ENCODE results near the gene MAL.

Gene MAL

DNA sequence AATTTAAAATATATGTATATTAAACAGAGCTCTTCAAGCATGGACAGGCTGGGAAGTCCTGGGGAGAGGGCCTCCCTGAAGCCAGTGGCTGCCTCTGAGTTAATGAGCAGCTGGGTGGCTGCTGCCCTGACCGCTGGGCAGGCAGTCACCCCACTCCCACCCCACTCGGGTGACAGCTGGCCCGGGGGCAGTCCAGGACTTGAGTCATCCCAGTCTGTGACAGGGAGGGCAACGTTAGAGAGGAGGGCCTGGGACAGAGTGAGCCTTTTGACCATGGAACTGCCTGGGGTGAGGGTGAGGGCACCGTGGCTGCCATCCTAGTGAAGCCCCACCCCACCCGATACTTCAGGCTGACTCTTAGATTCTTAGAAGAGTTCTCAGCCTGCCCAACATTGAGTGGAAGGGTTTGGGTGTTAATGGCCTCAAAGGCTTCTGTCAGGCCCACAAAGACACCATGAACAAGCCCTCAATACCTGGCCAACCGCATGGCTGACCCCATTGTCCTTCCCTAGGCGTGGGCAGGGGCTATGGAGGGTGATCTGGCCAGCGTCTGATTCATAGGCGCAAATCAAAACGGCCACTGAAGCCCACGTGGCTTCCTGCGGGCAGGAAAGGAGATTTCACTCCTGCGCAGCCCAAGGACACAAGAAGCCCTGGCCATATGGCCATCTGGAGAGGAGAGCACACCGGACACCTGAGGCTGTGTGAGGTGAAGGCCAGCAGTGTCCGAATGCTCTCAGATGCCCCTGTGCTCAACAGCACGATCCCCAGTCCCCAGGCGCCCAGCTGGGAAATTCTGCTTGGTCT, 48.6 kb downstream of the MAL start:
- no peaks in the 10 kb centered on the region for H3K36me3 ChIP-seq (ENCODE audit: low read depth)

DNA sequence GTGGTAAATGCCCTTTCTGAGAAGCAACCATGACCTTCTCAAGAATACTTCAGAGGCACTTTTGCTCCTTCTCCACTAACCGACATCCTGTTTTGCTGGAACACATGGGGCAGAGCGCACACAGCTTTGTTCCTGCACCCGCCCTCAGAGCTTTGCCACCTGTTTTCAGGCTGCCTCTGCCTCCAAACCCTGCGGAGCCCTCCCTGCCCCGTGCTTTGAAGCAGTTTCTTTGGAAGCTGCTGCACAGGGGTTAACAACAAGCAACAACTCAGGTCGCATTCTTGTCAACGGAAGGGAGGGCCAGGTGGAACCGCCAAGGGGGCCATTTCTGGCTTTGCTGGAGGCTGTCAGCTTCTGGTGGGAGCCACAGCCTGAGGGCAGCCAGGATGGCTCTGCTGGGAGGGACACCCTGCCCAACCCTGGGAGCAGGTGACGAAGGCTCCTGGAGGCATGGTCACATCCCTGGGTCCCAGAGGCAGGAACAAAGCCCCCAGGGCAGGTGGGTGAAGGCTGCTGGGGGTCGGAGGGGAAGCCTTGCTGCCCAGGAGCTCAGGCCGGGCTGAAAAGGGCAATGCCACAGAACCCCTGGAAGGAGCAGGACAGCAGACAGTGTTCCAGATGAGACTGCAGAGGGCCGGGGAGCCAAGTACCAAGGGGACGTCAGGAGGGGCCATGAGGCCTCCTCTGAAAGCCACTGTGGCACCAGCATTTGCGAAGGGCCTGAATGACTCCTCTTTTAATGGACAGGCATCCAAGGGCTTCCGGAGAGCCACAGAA, 49.3 kb downstream of the MAL start:
- Histone ChIP-seq H3K9me3 (ENCODE audit: severe bottlenecking) (no peaks in the 10 kb centered on the region), H3K4me3 (ENCODE audit: severe bottlenecking) (no peak overlapping the region), H3K27me3 (ENCODE audit: insufficient read depth, poor library complexity, severe bottlenecking) (no peaks in the 10 kb centered on the region), H3K27ac (ENCODE audit: poor library complexity, severe bottlenecking) (no peak overlapping the region), H3K36me3 (ENCODE audit: low read depth) (no peaks in the 10 kb centered on the region), H3K4me1 (ENCODE audit: insufficient read depth, poor library complexity, severe bottlenecking) (no peaks in the 10 kb centered on the region)
- ATAC-seq (ENCODE audit: low read depth) (no peak), DNase-seq (ENCODE audit: low spot score) (no peak)
- TF ChIP-seq, protein P1, sequence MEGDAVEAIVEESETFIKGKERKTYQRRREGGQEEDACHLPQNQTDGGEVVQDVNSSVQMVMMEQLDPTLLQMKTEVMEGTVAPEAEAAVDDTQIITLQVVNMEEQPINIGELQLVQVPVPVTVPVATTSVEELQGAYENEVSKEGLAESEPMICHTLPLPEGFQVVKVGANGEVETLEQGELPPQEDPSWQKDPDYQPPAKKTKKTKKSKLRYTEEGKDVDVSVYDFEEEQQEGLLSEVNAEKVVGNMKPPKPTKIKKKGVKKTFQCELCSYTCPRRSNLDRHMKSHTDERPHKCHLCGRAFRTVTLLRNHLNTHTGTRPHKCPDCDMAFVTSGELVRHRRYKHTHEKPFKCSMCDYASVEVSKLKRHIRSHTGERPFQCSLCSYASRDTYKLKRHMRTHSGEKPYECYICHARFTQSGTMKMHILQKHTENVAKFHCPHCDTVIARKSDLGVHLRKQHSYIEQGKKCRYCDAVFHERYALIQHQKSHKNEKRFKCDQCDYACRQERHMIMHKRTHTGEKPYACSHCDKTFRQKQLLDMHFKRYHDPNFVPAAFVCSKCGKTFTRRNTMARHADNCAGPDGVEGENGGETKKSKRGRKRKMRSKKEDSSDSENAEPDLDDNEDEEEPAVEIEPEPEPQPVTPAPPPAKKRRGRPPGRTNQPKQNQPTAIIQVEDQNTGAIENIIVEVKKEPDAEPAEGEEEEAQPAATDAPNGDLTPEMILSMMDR (IDR thresholded peaks at IDR 0.05; ENCODE audit: poor library complexity, severe bottlenecking) = no peak

More for the DNA sequence above, 48.6 kb downstream of the MAL start:
- DNase-seq (ENCODE audit: low spot score) (no peak), ATAC-seq (ENCODE audit: low read depth) (no peak)
- Histone ChIP-seq H3K27me3 (ENCODE audit: insufficient read depth, poor library complexity, severe bottlenecking) (no peaks in the 10 kb centered on the region), H3K27ac (ENCODE audit: poor library complexity, severe bottlenecking) (no peak overlapping the region), H3K4me1 (ENCODE audit: insufficient read depth, poor library complexity, severe bottlenecking) (no peaks in the 10 kb centered on the region), H3K9me3 (ENCODE audit: severe bottlenecking) (no peaks in the 10 kb centered on the region), H3K4me3 (ENCODE audit: severe bottlenecking) (no peak overlapping the region)
- TF ChIP-seq, protein P1 (IDR thresholded peaks at IDR 0.05; ENCODE audit: poor library complexity, severe bottlenecking) = no peak

DNA sequence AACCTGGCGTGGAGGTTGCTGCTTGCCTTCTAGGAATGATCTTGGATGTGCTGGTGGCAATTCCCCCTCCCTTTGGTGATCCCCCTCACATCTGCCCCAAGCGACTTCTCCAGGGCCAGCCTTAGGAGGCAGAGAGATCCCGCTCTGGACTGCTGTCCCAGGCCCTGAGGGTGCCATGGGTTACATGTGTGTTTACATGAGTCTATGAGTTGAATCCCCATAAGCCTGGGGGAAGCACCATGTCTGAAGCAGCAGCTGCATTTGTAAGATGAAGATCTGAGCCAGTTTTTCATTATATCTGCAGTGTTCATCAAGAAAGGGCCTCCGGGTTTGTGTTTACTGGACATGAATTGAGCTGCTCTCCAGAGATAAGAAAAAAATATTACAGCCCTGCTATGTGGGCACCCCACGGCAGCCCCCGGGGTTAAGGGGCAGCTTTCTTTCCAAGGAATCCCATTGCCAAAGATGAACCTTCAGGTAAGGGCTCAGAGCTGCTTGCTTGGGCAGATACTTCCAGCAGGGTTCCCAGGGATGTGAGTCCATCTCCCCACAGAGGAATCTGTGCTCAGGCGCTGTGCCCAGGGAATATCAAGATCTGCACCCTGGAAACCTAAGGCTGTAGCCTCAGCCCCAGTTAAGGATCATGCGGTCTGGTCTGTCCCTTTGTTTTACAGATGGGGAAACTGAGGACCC, 50.1 kb downstream of the MAL start:
- H3K27me3 ChIP-seq (ENCODE audit: insufficient read depth, poor library complexity, severe bottlenecking) = no peaks in the 10 kb centered on the region
- no peaks in the 10 kb centered on the region for H3K36me3 ChIP-seq (ENCODE audit: low read depth)
- ATAC-seq (ENCODE audit: low read depth) = no peak
- no peak overlapping the region for H3K4me3 ChIP-seq (ENCODE audit: severe bottlenecking)
- TF ChIP-seq, protein P1 (IDR thresholded peaks at IDR 0.05; ENCODE audit: poor library complexity, severe bottlenecking) = no peak
- no peak overlapping the region for H3K27ac ChIP-seq (ENCODE audit: poor library complexity, severe bottlenecking)
- H3K4me1 ChIP-seq (ENCODE audit: insufficient read depth, poor library complexity, severe bottlenecking) = no peaks in the 10 kb centered on the region
- H3K9me3 ChIP-seq (ENCODE audit: severe bottlenecking) = no peaks in the 10 kb centered on the region
- DNase-seq (ENCODE audit: low spot score) = no peak

DNA sequence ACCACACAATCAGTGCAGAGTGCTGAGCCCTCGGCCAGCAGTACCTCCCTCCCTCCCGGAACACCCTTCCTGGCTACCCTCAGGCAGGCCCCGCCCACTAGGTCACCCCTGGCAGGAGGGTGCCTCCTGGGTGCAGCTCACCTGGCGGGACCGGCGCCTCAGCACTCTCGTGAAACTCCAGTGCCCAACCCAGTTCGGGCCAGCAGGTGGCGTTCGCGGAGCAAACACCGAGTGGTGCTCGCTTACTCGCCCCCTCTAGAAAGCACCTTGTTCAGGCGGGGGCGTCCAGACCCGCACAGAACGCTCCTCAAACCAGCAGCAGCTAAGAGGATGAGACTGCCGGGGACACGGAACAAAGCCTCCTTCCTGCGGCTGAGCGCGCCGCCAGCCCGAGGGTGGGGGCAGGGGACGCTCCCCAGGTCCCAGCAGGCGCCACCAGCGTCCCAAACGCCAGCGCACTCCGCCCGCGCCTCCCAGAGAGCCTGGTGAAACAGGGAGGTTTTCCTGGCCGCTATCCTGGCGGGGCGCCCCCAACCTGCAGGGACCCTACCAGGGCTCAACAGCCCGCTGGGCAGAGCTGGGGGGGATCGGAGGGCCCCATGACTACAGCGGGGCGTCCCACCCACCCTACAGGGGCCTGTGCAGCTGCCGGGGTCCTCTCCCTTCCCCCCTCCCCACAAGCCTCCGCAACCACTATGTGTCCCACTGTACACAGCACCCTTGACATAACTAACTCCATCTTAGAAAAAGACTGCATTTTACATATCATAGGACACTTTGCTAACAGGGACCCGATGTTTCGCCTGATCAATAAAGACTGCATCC, 51.4 kb downstream of the MAL start:
- peak; percentile 89 for ATAC-seq (ENCODE audit: low read depth)
- Histone ChIP-seq H3K27ac (ENCODE audit: poor library complexity, severe bottlenecking) (no peak overlapping the region), H3K27me3 (ENCODE audit: insufficient read depth, poor library complexity, severe bottlenecking) (no peaks in the 10 kb centered on the region), H3K4me3 (ENCODE audit: severe bottlenecking) (peak overlapping the region; percentile 39), H3K36me3 (ENCODE audit: low read depth) (no peaks in the 10 kb centered on the region), H3K9me3 (ENCODE audit: severe bottlenecking) (no peaks in the 10 kb centered on the region), H3K4me1 (ENCODE audit: insufficient read depth, poor library complexity, severe bottlenecking) (no peaks in the 10 kb centered on the region)
- DNase-seq (ENCODE audit: low spot score) = peak; percentile 82
- TF ChIP-seq, protein P1 (IDR thresholded peaks at IDR 0.05; ENCODE audit: poor library complexity, severe bottlenecking) = peak; percentile 88

Data from RWPE2 (cell line).